Measurements from ENCODE around the gene CCDC51. TPM values are rescaled to one million over a fixed set of nuclear protein-coding genes. Genes with fewer than 3 reads are reported as not detected.

Gene CCDC51
- total and polyA plus RNA-seq, 2 experiments from 2014 or later: 20.8 to 24.1 TPM

DNA sequence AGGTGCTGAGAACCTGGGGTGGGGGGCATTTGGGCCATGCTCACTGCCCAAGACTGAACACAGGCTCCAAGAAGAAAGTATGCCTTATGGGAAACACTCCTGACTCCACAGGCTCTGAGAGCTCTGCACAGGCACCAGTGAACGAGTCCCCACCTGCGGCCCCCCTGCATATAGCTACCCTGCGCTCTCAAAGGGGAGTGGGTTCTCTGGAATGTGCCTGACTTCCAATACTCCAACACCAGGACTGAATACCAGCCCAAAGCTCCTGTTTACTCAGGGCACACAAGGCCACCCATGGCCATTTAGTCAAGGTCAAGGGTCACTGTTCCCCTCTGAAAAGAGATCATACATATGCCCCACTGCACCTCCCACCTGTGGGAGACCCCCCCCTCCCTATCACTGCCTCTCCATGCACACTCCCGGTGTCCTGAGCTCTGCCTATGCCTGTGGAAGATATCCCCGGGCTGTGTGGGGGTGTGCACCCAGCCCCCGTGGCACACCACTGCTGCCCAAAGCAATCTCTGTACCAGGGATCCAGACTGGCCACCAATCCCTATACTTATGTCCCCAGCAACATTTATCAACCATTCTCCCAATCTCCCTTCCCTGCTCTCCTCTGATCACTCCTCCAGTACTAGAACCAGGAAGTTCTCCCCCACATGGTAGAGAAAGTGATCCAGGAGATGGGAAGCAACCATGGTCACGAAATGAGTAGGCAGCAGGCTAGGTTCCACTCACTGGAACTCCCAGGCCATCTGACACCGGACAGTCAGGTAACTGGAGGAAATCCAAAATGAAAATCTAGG, 8.5 kb downstream of the CCDC51 start (continued):
- TF ChIP-seq, protein P1, sequence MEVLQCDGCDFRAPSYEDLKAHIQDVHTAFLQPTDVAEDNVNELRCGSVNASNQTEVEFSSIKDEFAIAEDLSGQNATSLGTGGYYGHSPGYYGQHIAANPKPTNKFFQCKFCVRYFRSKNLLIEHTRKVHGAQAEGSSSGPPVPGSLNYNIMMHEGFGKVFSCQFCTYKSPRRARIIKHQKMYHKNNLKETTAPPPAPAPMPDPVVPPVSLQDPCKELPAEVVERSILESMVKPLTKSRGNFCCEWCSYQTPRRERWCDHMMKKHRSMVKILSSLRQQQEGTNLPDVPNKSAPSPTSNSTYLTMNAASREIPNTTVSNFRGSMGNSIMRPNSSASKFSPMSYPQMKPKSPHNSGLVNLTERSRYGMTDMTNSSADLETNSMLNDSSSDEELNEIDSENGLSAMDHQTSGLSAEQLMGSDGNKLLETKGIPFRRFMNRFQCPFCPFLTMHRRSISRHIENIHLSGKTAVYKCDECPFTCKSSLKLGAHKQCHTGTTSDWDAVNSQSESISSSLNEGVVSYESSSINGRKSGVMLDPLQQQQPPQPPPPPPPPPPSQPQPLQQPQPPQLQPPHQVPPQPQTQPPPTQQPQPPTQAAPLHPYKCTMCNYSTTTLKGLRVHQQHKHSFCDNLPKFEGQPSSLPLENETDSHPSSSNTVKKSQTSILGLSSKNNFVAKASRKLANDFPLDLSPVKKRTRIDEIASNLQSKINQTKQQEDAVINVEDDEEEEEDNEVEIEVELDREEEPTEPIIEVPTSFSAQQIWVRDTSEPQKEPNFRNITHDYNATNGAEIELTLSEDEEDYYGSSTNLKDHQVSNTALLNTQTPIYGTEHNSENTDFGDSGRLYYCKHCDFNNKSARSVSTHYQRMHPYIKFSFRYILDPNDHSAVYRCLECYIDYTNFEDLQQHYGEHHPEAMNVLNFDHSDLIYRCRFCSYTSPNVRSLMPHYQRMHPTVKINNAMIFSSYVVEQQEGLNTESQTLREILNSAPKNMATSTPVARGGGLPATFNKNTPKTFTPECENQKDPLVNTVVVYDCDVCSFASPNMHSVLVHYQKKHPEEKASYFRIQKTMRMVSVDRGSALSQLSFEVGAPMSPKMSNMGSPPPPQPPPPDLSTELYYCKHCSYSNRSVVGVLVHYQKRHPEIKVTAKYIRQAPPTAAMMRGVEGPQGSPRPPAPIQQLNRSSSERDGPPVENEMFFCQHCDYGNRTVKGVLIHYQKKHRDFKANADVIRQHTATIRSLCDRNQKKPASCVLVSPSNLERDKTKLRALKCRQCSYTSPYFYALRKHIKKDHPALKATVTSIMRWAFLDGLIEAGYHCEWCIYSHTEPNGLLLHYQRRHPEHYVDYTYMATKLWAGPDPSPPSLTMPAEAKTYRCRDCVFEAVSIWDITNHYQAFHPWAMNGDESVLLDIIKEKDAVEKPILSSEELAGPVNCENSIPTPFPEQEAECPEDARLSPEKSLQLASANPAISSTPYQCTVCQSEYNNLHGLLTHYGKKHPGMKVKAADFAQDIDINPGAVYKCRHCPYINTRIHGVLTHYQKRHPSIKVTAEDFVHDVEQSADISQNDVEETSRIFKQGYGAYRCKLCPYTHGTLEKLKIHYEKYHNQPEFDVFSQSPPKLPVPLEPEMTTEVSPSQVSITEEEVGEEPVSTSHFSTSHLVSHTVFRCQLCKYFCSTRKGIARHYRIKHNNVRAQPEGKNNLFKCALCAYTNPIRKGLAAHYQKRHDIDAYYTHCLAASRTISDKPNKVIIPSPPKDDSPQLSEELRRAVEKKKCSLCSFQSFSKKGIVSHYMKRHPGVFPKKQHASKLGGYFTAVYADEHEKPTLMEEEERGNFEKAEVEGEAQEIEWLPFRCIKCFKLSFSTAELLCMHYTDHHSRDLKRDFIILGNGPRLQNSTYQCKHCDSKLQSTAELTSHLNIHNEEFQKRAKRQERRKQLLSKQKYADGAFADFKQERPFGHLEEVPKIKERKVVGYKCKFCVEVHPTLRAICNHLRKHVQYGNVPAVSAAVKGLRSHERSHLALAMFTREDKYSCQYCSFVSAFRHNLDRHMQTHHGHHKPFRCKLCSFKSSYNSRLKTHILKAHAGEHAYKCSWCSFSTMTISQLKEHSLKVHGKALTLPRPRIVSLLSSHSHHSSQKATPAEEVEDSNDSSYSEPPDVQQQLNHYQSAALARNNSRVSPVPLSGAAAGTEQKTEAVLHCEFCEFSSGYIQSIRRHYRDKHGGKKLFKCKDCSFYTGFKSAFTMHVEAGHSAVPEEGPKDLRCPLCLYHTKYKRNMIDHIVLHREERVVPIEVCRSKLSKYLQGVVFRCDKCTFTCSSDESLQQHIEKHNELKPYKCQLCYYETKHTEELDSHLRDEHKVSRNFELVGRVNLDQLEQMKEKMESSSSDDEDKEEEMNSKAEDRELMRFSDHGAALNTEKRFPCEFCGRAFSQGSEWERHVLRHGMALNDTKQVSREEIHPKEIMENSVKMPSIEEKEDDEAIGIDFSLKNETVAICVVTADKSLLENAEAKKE (CRISPR knock-in tag; IDR thresholded peaks at IDR 0.05): no peak
- TF ChIP-seq, protein P2, sequence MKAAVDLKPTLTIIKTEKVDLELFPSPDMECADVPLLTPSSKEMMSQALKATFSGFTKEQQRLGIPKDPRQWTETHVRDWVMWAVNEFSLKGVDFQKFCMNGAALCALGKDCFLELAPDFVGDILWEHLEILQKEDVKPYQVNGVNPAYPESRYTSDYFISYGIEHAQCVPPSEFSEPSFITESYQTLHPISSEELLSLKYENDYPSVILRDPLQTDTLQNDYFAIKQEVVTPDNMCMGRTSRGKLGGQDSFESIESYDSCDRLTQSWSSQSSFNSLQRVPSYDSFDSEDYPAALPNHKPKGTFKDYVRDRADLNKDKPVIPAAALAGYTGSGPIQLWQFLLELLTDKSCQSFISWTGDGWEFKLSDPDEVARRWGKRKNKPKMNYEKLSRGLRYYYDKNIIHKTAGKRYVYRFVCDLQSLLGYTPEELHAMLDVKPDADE (IDR thresholded peaks at IDR 0.05): no peak
- TF ChIP-seq EZH2phosphoT487 (IDR thresholded peaks at IDR 0.05; ENCODE audit: unreplicated experiment): no peak

DNA sequence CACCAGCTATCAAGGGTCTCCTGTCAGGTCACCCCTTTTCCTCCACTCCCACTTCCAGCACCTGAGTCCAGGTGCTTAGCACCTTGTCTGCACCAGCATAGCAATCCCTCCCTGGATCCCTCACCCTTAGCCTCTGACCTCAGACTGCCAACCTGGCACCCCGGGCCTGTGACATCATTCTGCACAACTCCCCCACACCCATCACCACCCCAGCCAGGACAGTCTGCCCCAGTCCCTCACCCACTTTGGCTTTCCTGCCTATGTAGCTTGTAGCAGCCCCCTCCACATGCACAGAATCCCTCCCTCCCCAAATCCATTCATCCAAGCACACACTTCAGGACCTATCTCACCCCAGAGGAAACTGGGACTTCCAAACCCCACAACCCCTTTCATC, 9.2 kb downstream of the CCDC51 start:
- H3K36me3 Mint-ChIP-seq (ENCODE audit: low read depth): peaks cover 48% of the 10 kb centered on the region
- H3K79me2 ChIP-seq (replicated peaks; ENCODE audit: insufficient read depth): peaks cover 48% of the 10 kb centered on the region
- H3F3A ChIP-seq (replicated peaks; ENCODE audit: low read depth): peaks cover 38% of the 10 kb centered on the region
- ATAC-seq: no peak
- peak overlapping the region; percentile 86 for H3K4me2 ChIP-seq
- no peak overlapping the region for H2AFZ ChIP-seq
- H3K27me3 ChIP-seq (ENCODE audit: insufficient read depth): no peaks in the 10 kb centered on the region
- peak overlapping the region; percentile 99 for H3K27ac ChIP-seq (ENCODE audit: low read depth)
- H3K4me1 Mint-ChIP-seq: peaks cover 52% of the 10 kb centered on the region
- H3K36me3 ChIP-seq (ENCODE audit: insufficient read depth): peaks cover 10% of the 10 kb centered on the region
- peak overlapping the region; percentile 88 for H3K4me3 Mint-ChIP-seq
- peak overlapping the region; percentile 97 for H3K27ac Mint-ChIP-seq
- peaks cover 3% of the 10 kb centered on the region; the same call in 1 of the 3 replicates for H3K9me3 Mint-ChIP-seq
- peaks cover 13% of the 10 kb centered on the region for H3K27me3 Mint-ChIP-seq (ENCODE audit: insufficient read depth, low read depth, poor library complexity)
- peaks cover 35% of the 10 kb centered on the region for H3K4me1 ChIP-seq (ENCODE audit: insufficient read depth)
- H4K20me1 ChIP-seq (replicated peaks; ENCODE audit: insufficient read depth): peaks cover 9% of the 10 kb centered on the region
- peak overlapping the region; percentile 84 for H3K4me3 ChIP-seq
- no peaks in the 10 kb centered on the region for H3K9me2 ChIP-seq (ENCODE audit: insufficient read depth)
- DNase-seq (ENCODE audit: low spot score): no peak
- TF ChIP-seq ZNF331 (CRISPR knock-in tag; IDR thresholded peaks at IDR 0.05; ENCODE audit: low read depth): no peak
- TF ChIP-seq, protein P3, sequence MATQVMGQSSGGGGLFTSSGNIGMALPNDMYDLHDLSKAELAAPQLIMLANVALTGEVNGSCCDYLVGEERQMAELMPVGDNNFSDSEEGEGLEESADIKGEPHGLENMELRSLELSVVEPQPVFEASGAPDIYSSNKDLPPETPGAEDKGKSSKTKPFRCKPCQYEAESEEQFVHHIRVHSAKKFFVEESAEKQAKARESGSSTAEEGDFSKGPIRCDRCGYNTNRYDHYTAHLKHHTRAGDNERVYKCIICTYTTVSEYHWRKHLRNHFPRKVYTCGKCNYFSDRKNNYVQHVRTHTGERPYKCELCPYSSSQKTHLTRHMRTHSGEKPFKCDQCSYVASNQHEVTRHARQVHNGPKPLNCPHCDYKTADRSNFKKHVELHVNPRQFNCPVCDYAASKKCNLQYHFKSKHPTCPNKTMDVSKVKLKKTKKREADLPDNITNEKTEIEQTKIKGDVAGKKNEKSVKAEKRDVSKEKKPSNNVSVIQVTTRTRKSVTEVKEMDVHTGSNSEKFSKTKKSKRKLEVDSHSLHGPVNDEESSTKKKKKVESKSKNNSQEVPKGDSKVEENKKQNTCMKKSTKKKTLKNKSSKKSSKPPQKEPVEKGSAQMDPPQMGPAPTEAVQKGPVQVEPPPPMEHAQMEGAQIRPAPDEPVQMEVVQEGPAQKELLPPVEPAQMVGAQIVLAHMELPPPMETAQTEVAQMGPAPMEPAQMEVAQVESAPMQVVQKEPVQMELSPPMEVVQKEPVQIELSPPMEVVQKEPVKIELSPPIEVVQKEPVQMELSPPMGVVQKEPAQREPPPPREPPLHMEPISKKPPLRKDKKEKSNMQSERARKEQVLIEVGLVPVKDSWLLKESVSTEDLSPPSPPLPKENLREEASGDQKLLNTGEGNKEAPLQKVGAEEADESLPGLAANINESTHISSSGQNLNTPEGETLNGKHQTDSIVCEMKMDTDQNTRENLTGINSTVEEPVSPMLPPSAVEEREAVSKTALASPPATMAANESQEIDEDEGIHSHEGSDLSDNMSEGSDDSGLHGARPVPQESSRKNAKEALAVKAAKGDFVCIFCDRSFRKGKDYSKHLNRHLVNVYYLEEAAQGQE (IDR thresholded peaks at IDR 0.05; ENCODE audit: unreplicated experiment): no peak
- TF ChIP-seq JUNB (IDR thresholded peaks at IDR 0.05; ENCODE audit: unreplicated experiment): no peak
- TF ChIP-seq, protein P2 (IDR thresholded peaks at IDR 0.05): no peak

All from GM23338 (cell line).